Retinal pigment epithelial cell (primary cell): ENCODE measurements around the gene CERS3.

Experiments used
- DNase-seq: peaks from one replicate; pipeline ENCODE4 v3.0.0-alpha.2; 2010; ENCODE audit warnings: low read depth
- H3K4me3 ChIP-seq: 2 replicates; pipeline ENCODE4 v1.5.1; 2011; ENCODE audit warnings: mild to moderate bottlenecking, low read length, control low read depth, moderate library complexity
- TF ChIP-seq, protein P1 (sequence below): conservative IDR thresholded peaks from 2 replicates; pipeline ENCODE4 v1.5.1; 2011; ENCODE audit warnings: low read depth, low read length, control low read depth, inconsistent platforms

The CERS3 gene

DNA sequence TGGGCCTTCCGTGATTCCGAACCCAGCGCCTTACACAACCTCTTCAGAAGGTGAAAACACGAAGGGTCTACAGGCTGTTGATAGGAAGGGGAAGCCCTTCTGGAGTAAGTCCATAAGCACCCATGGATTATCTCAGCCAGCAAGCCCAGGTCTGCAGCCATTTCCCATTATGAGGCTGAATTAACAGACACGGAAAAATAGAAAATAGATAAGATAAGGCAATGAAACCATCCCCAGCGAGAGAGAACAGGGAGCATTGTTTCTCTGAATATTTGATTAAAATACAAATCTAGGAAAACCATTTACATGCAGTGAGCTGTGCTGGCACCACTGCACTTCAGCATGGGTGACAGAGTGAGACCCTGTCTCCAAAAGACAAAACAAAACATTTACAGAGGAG is 16.2 kb upstream of the CERS3 start:
- DNase-seq, result no peak
- TF ChIP-seq, protein P1, sequence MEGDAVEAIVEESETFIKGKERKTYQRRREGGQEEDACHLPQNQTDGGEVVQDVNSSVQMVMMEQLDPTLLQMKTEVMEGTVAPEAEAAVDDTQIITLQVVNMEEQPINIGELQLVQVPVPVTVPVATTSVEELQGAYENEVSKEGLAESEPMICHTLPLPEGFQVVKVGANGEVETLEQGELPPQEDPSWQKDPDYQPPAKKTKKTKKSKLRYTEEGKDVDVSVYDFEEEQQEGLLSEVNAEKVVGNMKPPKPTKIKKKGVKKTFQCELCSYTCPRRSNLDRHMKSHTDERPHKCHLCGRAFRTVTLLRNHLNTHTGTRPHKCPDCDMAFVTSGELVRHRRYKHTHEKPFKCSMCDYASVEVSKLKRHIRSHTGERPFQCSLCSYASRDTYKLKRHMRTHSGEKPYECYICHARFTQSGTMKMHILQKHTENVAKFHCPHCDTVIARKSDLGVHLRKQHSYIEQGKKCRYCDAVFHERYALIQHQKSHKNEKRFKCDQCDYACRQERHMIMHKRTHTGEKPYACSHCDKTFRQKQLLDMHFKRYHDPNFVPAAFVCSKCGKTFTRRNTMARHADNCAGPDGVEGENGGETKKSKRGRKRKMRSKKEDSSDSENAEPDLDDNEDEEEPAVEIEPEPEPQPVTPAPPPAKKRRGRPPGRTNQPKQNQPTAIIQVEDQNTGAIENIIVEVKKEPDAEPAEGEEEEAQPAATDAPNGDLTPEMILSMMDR, result no peak
- no peak overlapping the region for H3K4me3 ChIP-seq

DNA sequence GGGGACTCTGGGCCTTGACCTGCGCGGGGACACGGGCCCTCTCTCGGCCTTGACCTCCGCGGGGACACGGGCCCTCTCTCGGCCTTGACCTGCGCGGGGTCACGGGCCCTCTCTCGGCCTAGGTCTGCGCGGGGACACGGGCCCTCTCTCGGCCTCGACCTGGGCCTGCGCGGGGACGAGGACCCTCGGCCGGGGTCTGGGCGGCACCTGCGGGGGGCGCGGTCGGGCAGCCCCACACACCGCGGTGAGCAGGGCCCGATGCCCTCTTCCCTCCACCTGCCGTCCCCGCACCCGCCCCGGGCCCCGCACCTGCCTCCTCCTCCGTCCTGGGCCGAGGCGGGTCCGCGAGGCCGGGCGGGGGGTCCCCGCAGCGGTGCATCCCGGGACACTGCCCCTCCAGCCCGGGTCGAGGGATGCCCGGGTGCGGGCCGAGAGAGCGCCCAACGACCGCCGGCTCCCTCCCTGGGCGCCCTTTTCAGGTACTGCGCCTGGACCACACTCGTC is 15.6 kb upstream of the CERS3 start:
- DNase-seq, result no peak
- TF ChIP-seq, protein P1, result no peak
- no peak overlapping the region for H3K4me3 ChIP-seq

DNA sequence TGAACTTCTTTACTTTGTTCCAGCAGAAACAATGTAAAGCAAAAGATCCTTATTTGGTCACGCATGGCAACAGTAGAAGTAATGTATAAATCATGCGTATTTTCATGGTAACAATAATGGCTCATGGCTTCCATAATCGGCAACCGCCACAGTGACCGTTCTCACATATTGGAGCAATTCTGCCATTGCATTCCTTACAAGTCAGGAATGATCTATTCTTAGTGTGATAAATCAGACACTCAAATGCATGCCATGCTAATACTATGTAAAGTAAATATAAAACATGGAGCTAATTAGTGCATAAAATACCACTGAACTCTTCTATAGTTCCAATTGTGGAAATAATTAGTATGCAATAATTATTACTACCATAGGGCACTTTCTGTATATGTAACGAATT is 13.5 kb upstream of the CERS3 start:
- TF ChIP-seq, protein P1, result no peak
- DNase-seq, result no peak
- no peak overlapping the region for H3K4me3 ChIP-seq

DNA sequence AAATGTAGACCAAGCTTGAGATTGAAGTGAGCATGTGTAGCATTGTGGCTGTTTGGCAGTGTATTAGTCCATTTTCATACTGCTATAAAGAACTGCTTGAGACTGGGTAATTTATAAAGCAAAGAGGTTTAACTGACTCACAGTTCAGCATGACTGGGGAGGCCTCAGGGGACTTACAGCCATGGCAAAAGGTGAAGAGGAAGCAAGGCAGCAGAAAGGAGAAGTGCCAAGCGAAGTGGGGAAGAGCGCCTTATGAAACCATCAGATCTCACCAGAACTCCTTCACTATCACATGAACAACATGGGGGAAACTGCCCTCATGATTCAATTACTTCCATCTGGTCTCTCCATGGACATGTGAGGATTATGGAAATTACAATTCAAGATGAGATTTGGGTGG is 8.6 kb upstream of the CERS3 start:
- TF ChIP-seq, protein P1, result no peak
- no peak for DNase-seq
- H3K4me3 ChIP-seq, result no peak overlapping the region

DNA sequence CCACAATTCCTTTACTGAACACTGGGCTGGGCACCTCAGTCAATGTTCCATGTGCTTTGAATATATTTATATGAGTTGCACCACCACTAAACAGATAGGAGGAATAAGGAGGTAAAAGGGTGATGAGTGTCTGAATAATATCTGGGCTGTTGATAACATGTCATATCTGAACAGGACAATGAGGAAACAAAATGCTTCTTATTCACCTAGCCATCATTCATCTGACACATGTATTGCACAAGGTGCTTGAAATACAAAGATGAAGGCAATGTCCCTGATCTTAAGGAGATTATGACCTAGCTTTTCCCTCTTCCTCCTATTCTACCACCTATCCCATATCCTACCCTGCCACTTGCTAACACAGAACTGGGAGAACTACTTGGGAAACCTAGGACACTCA is 8.0 kb upstream of the CERS3 start:
- no peak overlapping the region for H3K4me3 ChIP-seq
- DNase-seq, result no peak
- TF ChIP-seq, protein P1, result no peak

DNA sequence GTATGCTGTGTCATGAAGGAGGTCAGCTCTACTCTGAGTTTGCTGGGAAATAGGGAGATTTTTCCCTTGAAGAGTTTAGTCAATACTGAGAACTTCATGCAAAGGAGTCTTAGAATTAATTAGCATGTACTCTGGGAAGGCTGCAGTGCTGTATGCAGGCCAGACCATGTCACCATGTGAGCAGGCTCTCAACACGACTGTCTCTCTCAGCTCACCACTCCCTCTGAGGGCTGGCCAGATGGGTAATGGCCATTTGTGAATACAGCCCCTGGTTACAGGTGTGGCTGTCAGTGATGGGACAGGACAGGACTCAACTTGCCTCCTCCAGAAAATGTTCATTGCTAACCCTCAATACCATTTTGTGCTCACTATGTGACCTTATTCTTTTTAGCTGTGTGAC is 5.1 kb upstream of the CERS3 start:
- H3K4me3 ChIP-seq, result no peak overlapping the region
- TF ChIP-seq, protein P1, result no peak
- DNase-seq, result no peak

DNA sequence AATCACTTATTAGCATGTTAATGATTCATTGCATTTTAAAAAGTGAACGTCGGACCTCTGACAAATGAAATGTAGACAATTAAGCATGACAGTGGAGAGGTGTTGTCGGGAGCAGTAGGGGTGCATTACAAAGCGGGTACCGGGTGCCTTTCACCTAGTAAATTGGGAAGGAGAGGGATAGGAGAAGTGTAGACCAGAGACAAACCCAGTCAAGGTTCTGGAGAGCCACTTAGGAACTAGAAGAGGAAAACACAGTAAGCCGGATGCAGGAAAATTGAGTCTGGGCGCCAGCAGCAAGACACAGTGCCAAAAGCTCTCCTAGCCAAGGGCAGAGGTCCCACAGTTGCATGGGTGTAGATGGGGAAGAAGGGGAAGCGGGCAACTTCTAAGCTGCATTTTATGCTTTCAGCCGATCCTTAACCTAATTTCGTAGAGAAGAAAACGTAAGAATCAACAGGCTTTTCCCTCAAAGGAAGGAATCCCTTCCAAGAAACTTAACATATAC is 3.1 kb upstream of the CERS3 start:
- no peak overlapping the region for H3K4me3 ChIP-seq
- DNase-seq, result no peak
- TF ChIP-seq, protein P1, result no peak
